NB4 (cell line): Measurements from ENCODE around the gene MRM3.

Experiments used
- POLR2A ChIP-seq: IDR thresholded peaks from 2 replicates; pipeline ENCODE4 v1.6.1; 2011; ENCODE audit warnings: mild to moderate bottlenecking; ENCODE audit not compliant: insufficient read length; ENCODE audit errors: extremely low read depth
- TF ChIP-seq, protein P1 (sequence below): IDR thresholded peaks from one replicate; pipeline ENCODE4 v1.5.1; 2012; ENCODE audit warnings: low read depth, low read length

DNA sequence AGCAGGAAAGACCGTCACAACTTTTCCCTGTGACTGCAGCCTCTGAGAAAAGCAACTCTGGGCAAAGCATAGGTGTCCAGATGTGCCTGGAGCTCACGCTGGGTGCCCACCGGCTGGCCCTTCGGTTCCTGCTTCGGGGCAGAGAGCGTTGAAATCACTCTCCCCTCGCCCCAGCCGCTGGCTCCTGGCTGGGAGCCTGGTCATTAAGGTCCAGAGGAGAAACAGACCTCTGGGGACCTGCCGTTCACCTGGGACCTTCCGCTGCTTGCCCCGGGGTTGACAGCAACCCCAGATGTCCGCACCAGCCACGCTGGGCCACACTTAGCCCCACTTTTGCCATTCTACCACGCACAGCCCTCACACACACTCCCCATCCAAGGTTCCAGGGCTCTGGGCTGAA lies 13.1 kb downstream of the MRM3 start:
- TF ChIP-seq POLR2A: no peak
- TF ChIP-seq, protein P1, sequence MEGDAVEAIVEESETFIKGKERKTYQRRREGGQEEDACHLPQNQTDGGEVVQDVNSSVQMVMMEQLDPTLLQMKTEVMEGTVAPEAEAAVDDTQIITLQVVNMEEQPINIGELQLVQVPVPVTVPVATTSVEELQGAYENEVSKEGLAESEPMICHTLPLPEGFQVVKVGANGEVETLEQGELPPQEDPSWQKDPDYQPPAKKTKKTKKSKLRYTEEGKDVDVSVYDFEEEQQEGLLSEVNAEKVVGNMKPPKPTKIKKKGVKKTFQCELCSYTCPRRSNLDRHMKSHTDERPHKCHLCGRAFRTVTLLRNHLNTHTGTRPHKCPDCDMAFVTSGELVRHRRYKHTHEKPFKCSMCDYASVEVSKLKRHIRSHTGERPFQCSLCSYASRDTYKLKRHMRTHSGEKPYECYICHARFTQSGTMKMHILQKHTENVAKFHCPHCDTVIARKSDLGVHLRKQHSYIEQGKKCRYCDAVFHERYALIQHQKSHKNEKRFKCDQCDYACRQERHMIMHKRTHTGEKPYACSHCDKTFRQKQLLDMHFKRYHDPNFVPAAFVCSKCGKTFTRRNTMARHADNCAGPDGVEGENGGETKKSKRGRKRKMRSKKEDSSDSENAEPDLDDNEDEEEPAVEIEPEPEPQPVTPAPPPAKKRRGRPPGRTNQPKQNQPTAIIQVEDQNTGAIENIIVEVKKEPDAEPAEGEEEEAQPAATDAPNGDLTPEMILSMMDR: no peak
